HG03378 (cell line): ENCODE measurements around the gene MYO1E.
"Not testable (repeated sequence)": the region's sequence is repeated elsewhere in the genome, so short reads cannot be mapped to it uniquely, and the experiment has no call there.

Experiments
- ATAC-seq: cut with Tn5 transposase; IDR thresholded peaks from one replicate; pipeline ENCODE4 v1.9.1; 2021; ENCODE audit warnings: mild to moderate bottlenecking, moderate library complexity; ENCODE audit not compliant: unreplicated experiment

MYO1E gene

DNA sequence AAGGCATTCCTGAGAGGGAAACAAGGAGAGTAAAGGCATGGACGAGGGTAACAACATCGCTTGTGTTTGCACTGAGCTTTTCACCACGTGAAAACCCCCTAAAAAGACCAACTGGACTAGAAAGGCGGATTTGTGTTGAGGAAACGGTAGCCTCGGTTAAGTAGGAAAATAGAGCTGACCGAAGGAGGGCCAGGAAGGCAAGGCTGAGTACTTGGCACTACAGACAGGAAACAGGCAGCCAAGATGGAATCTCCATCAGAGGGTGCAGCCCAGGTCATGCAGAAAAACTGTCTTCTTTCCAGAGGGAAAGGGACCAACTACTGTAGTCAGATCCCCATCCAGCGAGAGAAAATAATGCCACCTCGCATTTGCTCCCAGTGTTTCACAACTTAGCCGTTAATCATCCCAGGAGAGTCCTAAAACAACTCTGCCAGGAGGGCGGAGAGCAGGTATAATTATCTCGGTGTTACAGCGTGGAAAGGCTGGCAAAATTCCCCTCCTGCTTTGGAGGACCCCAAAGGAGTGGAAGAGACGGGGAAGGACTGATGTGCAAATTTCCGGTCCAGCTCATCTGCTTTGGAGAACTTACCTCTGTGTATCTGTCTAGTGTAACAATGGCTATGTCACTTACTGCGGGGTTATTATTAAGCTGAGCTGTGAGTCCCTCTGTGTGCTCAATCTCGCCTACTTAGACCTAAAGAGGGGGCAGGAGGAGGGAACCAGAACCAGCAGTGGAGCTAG, 77.2 kb downstream of the MYO1E start:
- ATAC-seq, result no peak

DNA sequence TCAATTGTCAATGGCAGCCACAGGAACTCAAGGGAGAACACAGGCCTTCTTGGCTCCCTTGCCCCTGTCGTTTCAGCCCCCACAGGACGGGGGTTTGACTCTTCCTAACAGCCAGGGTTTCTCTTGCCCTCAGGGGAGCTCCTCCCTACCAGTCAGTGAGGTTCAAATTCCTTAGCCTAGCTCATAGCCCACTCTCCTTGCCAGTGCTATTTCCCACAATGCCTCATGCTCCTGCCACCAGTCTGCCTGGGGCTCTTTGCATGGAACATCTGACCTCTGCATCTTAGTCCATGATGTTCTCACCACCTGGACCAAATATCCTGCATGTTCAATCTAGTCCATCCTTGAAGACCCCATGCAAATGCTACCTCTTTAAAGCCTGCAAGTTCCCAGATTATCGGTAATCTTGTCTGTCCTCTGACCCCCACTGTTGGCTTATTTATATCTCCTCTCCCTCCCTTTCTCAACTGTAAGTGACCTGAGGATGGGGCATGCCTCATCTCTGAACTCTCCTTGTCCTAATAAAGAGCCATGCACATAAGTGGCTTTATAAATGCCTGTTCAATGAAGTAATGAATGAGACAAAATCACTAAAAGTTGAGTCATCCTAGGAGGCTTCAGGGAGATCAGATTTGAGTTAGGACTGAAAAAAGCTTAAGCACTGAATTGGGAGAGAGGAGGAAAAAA, 78.0 kb downstream of the MYO1E start:
- ATAC-seq, result no peak

DNA sequence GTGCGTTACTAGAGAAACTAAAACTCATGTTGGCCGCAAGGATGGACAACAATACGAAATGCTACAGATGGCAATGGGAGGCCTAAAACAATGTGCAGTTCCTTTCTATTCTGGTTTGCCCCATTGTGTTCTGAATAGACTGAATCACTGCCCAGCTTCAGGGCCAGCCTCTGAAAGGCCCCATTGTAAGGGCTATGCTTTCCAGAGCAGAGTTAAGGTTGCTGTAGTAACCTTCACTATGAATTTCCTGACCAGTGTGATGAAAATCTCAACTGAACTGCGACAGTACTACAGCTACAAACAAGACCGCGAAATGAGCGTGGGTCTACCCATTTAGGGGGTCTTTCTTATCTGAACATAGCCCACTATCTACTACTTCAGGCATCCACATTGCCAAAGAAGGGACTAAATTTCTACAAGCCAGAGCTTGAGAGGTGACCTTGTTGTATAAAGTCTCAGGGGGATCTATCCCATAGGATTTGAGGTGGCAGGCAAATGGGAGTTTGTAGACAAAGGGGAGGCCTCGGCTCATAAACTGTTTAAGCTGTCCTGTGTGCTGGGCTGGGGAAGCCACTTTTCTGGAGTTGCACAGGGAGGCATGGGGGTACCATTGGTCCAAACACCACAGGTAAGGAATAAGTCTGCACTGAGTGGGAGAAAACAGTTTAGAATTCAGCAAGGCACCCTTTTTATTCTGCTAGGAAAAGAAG, 80.1 kb downstream of the MYO1E start:
- no peak for ATAC-seq

DNA sequence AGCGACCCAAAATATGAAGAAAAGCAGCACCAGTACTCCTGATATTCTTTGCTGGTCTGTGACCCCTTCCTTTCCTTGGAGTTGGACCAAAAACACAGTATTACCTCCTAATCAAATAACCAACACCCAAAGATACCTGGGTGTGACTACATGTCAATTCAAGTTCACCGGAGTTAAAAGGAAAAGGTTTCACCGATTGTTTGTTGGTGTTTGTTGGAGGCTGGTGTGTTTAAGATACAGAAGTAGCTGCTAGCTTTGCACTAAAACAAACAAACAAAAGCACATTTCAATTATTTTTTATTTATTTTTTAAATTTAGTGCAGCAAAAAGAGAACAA, 81.5 kb downstream of the MYO1E start:
- ATAC-seq, result no peak

DNA sequence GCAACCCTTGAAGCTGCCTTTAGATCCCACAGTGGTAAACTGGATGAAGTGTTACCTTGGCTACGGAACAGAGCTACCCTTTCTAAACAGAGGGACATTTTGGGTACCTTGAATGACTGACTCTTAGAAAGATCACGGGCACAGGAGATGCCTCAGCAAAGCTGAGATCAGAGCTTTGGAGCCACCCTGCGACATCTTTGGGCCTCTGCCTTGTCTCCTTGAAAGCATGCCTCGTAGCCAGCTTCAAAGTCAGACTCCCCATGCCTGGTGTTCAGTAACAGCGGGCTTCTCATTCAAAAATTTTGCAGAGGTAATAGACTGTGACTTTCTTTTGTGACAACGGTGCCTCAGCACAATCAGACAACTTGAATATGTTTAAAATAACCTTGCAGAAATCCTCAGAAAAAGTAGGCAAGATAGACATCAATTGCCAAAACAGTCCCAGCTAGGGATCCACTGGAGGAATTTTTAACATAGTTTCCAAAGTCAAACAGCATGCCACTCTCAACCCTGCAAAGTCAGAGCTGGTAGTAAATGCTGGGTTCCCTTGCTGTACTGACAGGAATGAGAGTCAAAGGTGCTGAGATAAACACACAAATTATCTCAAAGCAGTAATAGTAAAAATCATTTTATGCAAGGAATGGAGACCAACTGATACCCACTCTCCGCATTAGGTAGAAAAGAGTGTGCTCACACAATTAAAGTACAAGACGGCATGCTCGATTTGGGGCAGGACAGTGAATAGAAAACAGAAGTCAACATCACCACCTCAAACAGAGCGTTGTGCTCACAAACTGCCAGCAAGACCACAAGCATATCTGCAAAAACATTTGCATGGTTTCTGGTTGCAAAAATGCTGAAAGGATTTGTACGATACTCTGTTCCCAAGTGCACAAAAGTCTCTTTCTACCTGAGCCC, 82.1 kb downstream of the MYO1E start:
- peak; percentile 41 for ATAC-seq

DNA sequence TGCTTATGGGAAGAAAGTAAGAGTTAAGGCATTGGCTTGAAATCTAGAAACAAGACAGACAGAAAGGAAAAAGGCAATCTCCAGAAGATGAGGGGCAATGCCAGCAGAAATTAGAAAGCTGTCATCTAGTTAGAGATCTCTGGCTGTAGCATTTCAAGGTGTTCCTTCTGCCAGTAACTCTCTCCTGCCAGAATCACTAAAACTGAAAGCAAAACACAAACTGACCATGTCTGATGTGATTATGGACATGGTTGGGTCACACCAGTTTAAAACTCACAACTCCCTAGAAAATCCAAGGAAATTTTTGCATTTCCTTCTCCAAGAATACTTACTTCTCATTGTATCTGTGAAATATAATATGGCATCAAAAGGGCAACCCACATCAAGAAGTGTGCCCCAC, 83.1 kb downstream of the MYO1E start:
- no peak for ATAC-seq

DNA sequence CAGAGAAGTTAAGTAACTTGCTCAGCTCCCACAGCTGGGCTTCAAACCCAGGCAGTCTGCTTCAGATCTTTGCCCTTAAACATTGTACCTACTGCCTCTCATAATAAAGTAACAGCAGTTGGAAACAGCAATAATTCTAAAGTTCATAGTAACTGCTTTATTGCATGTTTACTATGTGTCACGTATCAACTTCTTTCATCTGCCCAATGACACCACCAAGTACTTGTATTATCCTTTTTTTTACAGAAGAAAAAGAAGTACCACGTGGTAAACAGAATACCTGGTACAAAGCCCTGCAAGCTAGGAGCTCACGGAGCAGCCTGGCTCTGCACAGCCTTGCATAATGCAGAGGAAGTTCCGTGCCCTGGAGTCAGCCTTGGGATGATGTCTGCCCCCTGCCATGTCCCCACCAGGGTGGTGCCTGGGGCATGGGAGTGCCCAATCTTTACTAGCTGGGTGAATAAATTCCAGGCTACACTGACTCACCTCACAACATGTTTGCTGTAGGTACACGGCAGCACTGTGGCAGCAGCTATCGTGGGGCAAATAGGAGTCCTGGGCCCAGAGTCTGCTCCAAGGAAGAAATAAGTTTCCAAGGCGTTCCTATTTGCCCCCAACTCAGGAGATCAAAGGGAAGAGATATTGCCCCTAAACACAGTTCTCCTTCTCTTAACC, 88.8 kb downstream of the MYO1E start:
- ATAC-seq, result no peak

DNA sequence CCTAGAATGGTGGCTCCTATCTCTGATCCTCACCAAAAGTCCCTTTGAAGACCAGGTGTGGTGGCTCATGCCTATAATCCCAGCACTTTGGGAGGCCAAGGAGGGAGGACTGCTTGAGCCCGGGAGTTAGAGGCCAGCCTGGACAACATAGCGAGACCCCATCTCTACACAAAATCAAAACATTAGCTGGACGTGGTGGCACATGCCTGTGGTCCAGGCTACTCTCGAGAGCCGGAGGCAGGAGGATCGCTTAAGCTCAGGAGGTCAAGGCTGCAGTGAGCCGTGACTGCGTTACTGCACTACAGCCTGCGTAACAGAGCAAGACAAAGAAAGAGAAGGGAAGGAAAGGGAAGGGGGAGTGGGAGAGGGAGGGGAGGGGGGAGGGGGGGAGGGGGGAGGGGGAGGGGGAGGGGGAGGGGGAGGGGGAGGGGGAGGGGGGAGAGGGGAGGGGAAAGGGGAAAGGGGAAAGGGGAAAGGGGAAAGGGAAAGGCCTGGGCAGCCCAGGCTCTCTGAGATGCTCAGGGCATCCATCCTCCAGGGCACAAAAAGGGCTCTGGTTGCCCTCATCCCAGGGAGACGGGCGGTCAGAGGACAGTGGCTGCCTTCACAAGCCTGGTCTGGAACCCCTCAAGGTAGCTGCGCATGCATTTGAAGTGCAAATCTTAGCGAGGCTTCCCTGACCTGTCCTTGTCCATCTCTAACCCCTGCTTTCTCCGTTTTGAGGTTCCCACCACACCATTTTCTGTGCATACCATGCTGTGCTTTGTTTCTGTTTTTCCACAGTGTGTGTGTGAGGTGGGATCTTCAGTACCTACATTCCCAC, 89.9 kb downstream of the MYO1E start:
- ATAC-seq, result no peak

DNA sequence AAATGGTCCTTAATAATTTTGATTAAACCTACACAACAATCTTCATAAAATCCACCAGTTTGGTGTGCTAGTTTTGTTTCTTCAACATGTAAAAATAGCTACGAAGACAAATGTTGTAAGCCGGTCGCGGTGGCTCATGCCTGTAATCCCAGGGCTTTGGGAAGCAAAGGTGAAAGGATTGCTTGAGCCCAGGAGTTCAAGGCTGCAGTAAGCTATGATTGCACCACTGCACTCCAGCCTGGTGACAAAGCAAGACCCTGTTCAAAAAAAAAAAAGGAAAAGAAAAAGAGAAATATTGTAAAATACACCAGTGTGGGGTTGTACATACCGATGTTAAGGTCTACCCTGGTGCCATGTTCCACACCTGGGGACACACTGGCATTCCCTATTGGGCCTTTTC, 91.0 kb downstream of the MYO1E start:
- ATAC-seq, result no peak

DNA sequence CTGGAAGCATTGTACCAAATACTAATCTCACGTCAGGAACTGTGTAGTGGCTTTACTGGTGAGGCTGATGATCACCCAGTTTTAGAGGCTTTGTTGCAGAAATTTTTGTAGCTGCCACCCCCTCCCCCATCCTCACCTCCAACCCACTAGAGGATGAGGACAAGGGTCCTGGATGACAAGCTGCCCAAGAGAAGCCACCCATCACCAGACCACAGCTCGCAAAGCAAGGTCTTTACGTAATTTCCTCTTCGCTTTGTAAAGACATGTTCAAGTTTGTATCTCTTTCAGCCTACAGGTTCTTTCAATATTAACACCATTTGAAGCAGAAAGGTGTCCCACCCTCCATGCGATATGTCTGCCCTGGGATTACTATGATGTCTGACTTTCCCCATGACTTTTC, 91.8 kb downstream of the MYO1E start:
- no peak for ATAC-seq

DNA sequence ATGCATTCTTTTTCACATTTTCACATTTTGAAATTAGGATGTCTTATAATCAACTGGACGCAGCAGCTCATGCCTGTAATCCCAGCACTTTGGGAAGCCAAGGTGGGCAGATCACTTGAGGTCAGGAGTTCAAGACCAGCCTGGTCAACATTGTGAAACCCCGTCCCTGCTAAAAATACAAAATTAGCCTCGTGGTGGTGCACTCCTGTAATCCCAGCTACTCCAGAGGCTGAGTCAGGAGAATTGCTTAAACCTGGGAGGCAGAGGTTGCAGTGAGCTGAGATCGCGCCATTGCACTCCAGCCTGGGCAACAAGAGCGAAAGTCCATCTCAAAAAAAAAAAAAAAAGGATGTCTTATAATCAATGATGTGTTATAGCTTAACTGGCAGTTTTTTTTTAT, 92.4 kb downstream of the MYO1E start:
- ATAC-seq, result not testable (repeated sequence)

DNA sequence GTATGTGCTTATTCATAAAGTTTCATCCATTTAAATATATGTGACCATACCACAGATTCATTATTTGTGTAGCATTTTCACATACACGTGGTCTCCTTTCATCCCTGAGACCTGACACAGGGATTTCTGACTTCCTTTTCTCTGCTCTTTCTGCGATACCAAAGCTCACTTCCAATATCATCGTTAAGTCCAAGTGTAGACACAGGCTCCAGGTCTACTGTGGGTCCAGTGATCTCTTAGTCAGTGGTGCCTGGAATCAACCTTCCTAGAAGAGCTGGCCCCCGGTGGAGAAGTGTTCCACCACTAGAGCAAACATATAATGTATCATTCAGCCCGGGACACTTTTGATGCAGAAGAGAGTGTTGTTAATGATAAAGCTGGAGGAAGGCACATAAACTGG, 93.6 kb downstream of the MYO1E start:
- ATAC-seq, result no peak

DNA sequence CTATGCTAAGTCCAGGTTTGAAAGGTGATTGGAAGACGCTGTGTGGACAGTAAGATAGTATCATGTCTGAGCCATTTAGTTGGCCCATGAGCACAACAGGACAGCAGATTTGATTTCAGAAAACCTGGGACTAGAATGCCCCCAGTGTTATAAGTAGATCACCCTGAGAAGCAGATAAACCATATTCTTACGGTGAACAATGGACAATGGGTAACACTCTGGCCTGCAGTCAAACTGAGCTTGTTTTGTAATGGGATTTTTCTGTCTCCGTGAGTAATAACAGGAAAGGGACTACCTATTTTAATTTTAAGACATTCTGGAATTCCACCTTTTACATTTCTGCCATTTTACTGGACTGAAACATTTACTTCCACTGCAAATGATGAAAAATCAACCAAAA, 94.6 kb downstream of the MYO1E start:
- no peak for ATAC-seq

DNA sequence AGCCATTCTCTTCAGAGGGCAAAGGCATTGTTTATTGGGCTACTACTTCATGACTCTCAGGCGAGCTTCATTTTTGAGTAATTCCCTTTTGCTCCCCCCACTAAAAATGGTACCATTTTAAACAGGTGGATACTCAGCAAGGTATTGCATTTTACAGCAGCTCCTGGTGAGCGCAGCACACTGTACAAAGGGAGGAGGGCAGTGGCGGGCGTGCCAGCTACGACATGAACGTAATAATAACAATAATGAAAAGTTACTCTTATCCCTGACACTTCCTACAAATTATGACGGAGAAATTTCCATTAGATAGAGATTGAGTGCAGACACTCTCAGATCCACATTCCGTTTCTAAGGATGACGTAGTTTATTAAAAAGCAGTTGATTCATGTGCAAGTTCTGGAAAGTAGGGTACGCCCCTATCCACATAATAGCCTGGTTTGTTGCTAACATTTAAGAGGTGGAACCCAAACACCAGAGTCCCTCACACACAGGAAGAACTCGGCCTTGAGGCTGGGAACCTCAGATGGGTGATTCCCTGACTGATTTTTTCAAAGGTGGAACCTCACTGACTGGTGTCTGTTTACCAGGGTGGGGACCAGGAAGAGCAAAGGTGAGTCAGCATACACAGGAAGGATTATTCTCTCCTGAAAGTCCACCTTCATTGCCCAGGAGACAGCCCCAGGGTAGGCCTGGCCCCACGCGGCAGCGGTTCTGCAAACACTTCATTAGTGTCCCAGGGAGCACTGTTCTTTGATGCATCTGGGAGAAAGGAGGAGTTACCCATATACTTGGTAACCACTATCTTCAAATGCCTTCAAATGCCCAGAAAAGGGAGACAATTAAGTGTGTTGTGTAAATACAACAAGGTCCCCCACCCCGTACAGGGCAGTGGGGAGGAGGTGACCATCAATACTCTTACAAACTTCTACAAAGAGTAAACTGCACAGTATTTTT, 96.2 kb downstream of the MYO1E start:
- no peak for ATAC-seq

DNA sequence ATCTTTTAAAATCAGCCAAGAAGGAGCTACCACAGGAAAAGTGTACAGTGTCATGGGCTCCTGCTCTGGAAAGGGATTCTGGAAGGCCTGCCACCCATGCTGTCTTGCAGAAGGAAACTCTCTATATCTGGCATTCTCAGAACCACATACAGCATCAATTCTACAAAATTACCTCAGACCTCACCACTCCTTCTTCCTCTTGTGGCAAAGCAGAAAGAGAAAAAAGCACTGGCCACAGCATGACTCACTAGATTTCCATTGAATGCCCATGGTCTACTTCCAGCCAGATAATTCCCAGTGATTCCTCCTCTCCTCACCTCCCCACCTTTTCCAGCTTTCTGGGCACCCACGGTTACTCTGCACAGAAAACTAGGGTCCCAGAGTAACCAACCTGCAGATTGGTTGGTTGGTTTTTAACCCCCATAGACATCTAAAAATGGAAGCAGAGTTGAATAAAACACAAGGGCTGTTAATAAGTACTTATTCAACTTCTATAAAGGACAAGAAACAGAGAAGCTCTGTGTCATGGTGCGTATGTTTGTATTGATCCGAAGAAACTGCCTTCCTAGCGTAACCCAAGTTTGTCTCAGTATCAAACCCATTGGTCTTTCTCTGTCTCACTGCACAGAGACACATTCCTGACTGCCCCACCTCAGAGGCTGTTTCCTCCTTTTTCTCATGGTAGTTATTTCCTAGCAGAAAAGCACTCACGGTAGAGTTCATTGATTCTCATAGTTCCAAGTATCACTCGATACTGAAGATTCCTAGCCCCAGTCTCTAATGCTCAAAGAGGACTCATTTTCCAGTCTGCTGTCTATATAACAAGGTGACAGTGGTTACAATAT, 98.3 kb downstream of the MYO1E start:
- no peak for ATAC-seq

DNA sequence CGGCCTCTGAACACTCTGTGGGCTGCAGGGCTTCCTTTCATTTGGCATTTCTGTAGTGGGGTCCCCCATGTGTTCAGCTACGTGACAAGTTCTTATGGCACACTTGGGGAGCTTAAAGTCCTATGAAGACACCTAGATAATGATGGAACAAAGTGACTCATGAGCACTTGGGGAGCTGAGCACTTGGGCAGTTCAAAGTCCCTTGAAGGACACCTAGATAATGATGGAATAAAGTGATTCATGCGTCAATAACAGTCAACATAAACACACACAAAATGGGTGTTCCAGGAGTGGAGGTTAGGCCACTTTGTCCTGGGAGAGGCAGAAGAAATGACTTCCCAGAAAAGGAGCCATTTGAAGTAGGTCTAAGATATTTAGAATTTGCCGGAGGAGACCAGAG, 99.4 kb downstream of the MYO1E start:
- ATAC-seq, result no peak

DNA sequence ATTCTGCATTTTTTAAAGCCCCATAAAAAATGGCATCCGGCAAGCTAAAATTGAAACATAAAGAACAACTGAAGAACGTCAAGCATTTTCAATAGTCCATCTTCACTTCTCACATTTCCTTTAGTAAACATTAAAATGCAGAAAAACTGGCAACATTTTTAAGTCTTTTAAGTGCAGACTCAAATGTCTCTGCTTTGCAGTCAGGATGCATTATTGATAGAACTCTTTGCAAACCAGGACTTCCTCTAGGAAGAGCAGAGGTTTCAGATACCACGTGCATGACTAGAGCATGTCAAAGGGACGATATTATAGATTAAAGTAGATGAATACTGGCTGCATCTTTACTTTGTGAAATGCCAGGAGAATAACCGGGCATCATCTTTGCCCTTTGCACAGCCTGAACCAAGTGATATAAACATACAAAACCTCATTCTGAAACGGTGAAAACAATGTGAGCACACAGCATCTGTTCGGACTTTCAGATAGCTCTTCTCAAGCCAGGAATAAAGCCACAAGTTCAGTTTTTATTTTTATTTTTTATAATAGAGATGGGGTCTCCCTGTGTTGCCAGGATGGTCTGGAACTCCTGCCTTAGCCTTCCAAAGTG, 101.0 kb downstream of the MYO1E start:
- no peak for ATAC-seq
